ENCODE data around the gene SUGP1.

- TF ChIP-seq CTCF (IDR thresholded peaks at IDR 0.05 in 4 of 5, conservative IDR thresholded peaks at IDR 0.05 in 1 of 5) = no peak
- TF ChIP-seq POLR2A (IDR thresholded peaks at IDR 0.05) = no peak
Measured at GRCh38 chr19:19308373-19308772, 11.9 kb downstream of the SUGP1 start.
